H1 (cell line): ENCODE data around the gene NOD2. TPM values are rescaled to one million over a fixed set of nuclear protein-coding genes. Genes with fewer than 3 reads are reported as not detected.

Experiments
- CTCF ChIA-PET: fragments of 300-600 bp; sonication (Branson Sonifier 250); formaldehyde crosslinking; loops from one replicate; lab custom pipeline; 2021; ENCODE audit not compliant: partially characterized antibody; lab: Charles Lee
- POLR2A ChIA-PET: fragments of 300-600 bp; sonication (Branson Sonifier 250); formaldehyde crosslinking; loops from one replicate; lab custom pipeline; 2021; ENCODE audit warnings: inconsistent platforms; ENCODE audit not compliant: partially characterized antibody; lab: Charles Lee
- DNase-seq, 2 experiments: peaks; one replicate each; pipeline versions ENCODE4 v3.0.0 to v3.0.0-alpha.2; 2010 to 2022; ENCODE audit warnings: low spot score in 2 of 2, low read depth in 1 of 2, mixed read lengths in 1 of 2
- FAIRE-seq: peaks from 2 replicates; lab custom pipeline; 2011; peaks lifted over from hg19 to GRCh38; lab: Jason Lieb, UNC
- H2AFZ ChIP-seq: 2 replicates; pipeline ENCODE4 v1.8.1; 2012; ENCODE audit warnings: low read length, inconsistent platforms
- H2AK5ac ChIP-seq: 2 replicates; pipeline ENCODE4 v1.6.1; 2013; ENCODE audit warnings: low read depth, low read length
- H2BK120ac ChIP-seq: replicated peaks from 2 replicates; pipeline ENCODE3; 2013; ENCODE audit warnings: low read depth, low read length, inconsistent platforms
- H2BK12ac ChIP-seq: 2 replicates; pipeline ENCODE4 v1.6.1; 2013; ENCODE audit warnings: low read depth, low read length
- H2BK15ac ChIP-seq: 2 replicates; pipeline ENCODE4 v1.6.1; 2013; ENCODE audit warnings: low read length
- H2BK20ac ChIP-seq: 2 replicates; pipeline ENCODE4 v1.6.1; 2013; ENCODE audit warnings: low read length
- H2BK5ac ChIP-seq: 2 replicates; pipeline ENCODE4 v1.6.1; 2013; ENCODE audit warnings: low read depth, low read length
- H3K14ac ChIP-seq: 2 replicates; pipeline ENCODE4 v1.6.1; 2013; ENCODE audit warnings: inconsistent platforms; ENCODE audit not compliant: insufficient read length
- H3K18ac ChIP-seq: 2 replicates; pipeline ENCODE4 v1.6.1; 2013; ENCODE audit warnings: low read length; ENCODE audit errors: extremely low read depth
- H3K23ac ChIP-seq: 2 replicates; pipeline ENCODE4 v1.6.1; 2013; ENCODE audit warnings: inconsistent platforms; ENCODE audit not compliant: insufficient read length
- H3K23me2 ChIP-seq: 2 replicates; pipeline ENCODE4 v1.6.1; 2013; ENCODE audit warnings: low read depth, low read length
- H3K27ac ChIP-seq: 2 replicates; pipeline ENCODE4 v1.6.1; 2011; ENCODE audit warnings: low read depth, low read length, inconsistent platforms
- H3K27me3 ChIP-seq, 4 experiments: replicated peaks in 1 of 4; 1 replicate in 1 of 4; 2 replicates in 3 of 4; pipeline versions ENCODE4 v1.6.1 to v1.8.1; 2011 to 2013; ENCODE audit warnings: low read length in 3 of 4, mild to moderate bottlenecking in 3 of 4, inconsistent platforms in 2 of 4, mixed read lengths in 2 of 4, moderate library complexity in 1 of 4; ENCODE audit not compliant: control insufficient read depth in 3 of 4, insufficient read depth in 3 of 4; ENCODE audit errors: extremely low read depth in 1 of 4
- H3K36me3 ChIP-seq, 4 experiments: 2 replicates each; pipeline versions ENCODE4 v1.6.1 to v1.8.1; 2011 to 2013; ENCODE audit warnings: mild to moderate bottlenecking in 4 of 4, low read length in 3 of 4, moderate library complexity in 2 of 4, control low read depth in 1 of 4, inconsistent platforms in 1 of 4; ENCODE audit not compliant: insufficient read depth in 4 of 4, control insufficient read depth in 2 of 4
- H3K4ac ChIP-seq: replicated peaks from 2 replicates; pipeline ENCODE3; 2013; ENCODE audit warnings: low read length, low read depth, mixed read lengths, inconsistent platforms; ENCODE audit not compliant: insufficient read length
- H3K4me1 ChIP-seq, 4 experiments: replicated peaks in 1 of 4; 1 replicate in 1 of 4; 2 replicates in 3 of 4; pipeline versions ENCODE4 v1.6.1 to v1.8.1; 2011 to 2013; ENCODE audit warnings: low read length in 3 of 4, inconsistent platforms in 2 of 4, mixed read lengths in 1 of 4; ENCODE audit not compliant: insufficient read depth in 4 of 4, control insufficient read depth in 3 of 4
- H3K4me2 ChIP-seq, 2 experiments: 2 replicates each; pipeline versions ENCODE4 v1.6.1 to v1.8.1; 2011 to 2013; ENCODE audit warnings: low read depth in 2 of 2, low read length in 2 of 2, control low read depth in 1 of 2, inconsistent platforms in 1 of 2, mild to moderate bottlenecking in 1 of 2; ENCODE audit not compliant: insufficient read depth in 1 of 2
- H3K4me3 ChIP-seq, 4 experiments: fragments of 200-600, 300-600 bp in 1 of 4; sonication (generic), shearing (Covaris generic), sonication (Bioruptor Twin) in 1 of 4; 2 replicates each; pipeline versions ENCODE4 v1.5.1 to v1.8.1; 2011 to 2016; ENCODE audit warnings: low read length in 4 of 4, low read depth in 3 of 4, control low read depth in 2 of 4, inconsistent platforms in 2 of 4, mild to moderate bottlenecking in 2 of 4, mixed read lengths in 1 of 4, moderate library complexity in 1 of 4; ENCODE audit not compliant: insufficient read depth in 2 of 4; ENCODE audit errors: extremely low read depth in 1 of 4
- H3K56ac ChIP-seq: replicated peaks from 2 replicates; pipeline ENCODE3; 2013; ENCODE audit warnings: low read depth, mild to moderate bottlenecking, mixed read lengths, low read length, inconsistent platforms; ENCODE audit not compliant: insufficient read length
- H3K79me1 ChIP-seq: 2 replicates; pipeline ENCODE4 v1.6.1; 2013; ENCODE audit warnings: low read depth, low read length, control low read depth
- H3K79me2 ChIP-seq, 2 experiments: 2 replicates each; pipeline versions ENCODE4 v1.6.1 to v1.8.1; 2012 to 2013; ENCODE audit warnings: low read length in 2 of 2, mild to moderate bottlenecking in 2 of 2, inconsistent platforms in 1 of 2; ENCODE audit not compliant: insufficient read depth in 2 of 2, control insufficient read depth in 1 of 2
- H3K9ac ChIP-seq, 4 experiments: replicated peaks in 1 of 4; 1 replicate in 1 of 4; 2 replicates in 3 of 4; pipeline versions ENCODE4 v1.6.1 to v1.8.1; 2011 to 2013; ENCODE audit warnings: low read depth in 3 of 4, low read length in 3 of 4, control low read depth in 2 of 4, mild to moderate bottlenecking in 2 of 4, moderate library complexity in 2 of 4, inconsistent platforms in 1 of 4; ENCODE audit errors: extremely low read depth in 1 of 4
- H3K9me3 ChIP-seq, 2 experiments: 2 replicates each; pipeline versions ENCODE4 v1.6.1 to v1.8.1; 2012 to 2013; ENCODE audit warnings: mild to moderate bottlenecking in 2 of 2, moderate library complexity in 2 of 2, control low read depth in 1 of 2, inconsistent platforms in 1 of 2, low read depth in 1 of 2, low read length in 1 of 2, mixed read lengths in 1 of 2; ENCODE audit not compliant: insufficient read depth in 2 of 2
- H4K20me1 ChIP-seq, 2 experiments: replicated peaks in 1 of 2; 2 replicates each; pipeline versions ENCODE3 to v1.8.1; 2011 to 2013; ENCODE audit warnings: inconsistent platforms in 2 of 2, low read length in 2 of 2, mild to moderate bottlenecking in 1 of 2; ENCODE audit not compliant: insufficient read depth in 2 of 2, control insufficient read depth in 1 of 2
- H4K5ac ChIP-seq: 2 replicates; pipeline ENCODE4 v1.6.1; 2013; ENCODE audit warnings: low read length, low read depth, mixed read lengths, inconsistent platforms; ENCODE audit not compliant: insufficient read length
- H4K8ac ChIP-seq: 2 replicates; pipeline ENCODE4 v1.8.0; 2013; ENCODE audit warnings: mild to moderate bottlenecking, moderate library complexity, low read length, inconsistent platforms; ENCODE audit not compliant: insufficient read depth; ENCODE audit errors: extremely low read depth
- H4K91ac ChIP-seq: replicated peaks from 2 replicates; pipeline ENCODE3; 2013; ENCODE audit warnings: low read length, mixed read lengths, inconsistent platforms; ENCODE audit not compliant: insufficient read length
- CHD1 ChIP-seq: IDR thresholded peaks from 2 replicates; pipeline ENCODE4 v1.6.1; 2012; ENCODE audit warnings: low read depth, low read length, improper control_type of control experiment
- EZH2 ChIP-seq: fragments of 200-600 bp; sonication (generic); IDR thresholded peaks from 2 replicates; pipeline ENCODE4 v1.7.1; 2012; ENCODE audit warnings: low read depth, mild to moderate bottlenecking, moderate library complexity, low read length, inconsistent platforms; ENCODE audit not compliant: severe bottlenecking
- GABPA ChIP-seq: IDR thresholded peaks from 2 replicates; pipeline ENCODE4 v1.6.1; 2011; ENCODE audit warnings: mild to moderate bottlenecking, low read length, moderate library complexity, borderline replicate concordance; ENCODE audit not compliant: insufficient read depth
- GTF2F1 ChIP-seq: IDR thresholded peaks from 2 replicates; pipeline ENCODE4 v1.6.1; 2012; ENCODE audit warnings: low read depth, low read length, improper control_type of control experiment, borderline replicate concordance
- HDAC6 ChIP-seq: IDR thresholded peaks from one replicate; pipeline ENCODE4 v1.7.1; 2012; ENCODE audit warnings: low read depth, mild to moderate bottlenecking, inconsistent platforms, low read length, moderate library complexity
- KDM1A ChIP-seq: fragments of 200-600, 300-600 bp; sonication (generic); IDR thresholded peaks from 2 replicates; pipeline ENCODE4 v1.7.1; 2016; ENCODE audit warnings: mild to moderate bottlenecking, low read length, borderline replicate concordance
- POU5F1 ChIP-seq: IDR thresholded peaks from 2 replicates; pipeline ENCODE4 v1.6.1; 2011; ENCODE audit warnings: low read depth, mild to moderate bottlenecking, low read length, moderate library complexity
- SIX5 ChIP-seq: IDR thresholded peaks from 2 replicates; pipeline ENCODE4 v1.6.1; 2011; ENCODE audit warnings: mild to moderate bottlenecking, low read depth, low read length
- SP1 ChIP-seq: IDR thresholded peaks from 2 replicates; pipeline ENCODE4 v1.6.1; 2011; ENCODE audit warnings: low read depth, low read length
- SRF ChIP-seq: IDR thresholded peaks from 2 replicates; pipeline ENCODE4 v1.6.1; 2011; ENCODE audit warnings: mild to moderate bottlenecking, low read depth, low read length, moderate library complexity
- SUZ12 ChIP-seq: fragments of 200-600 bp; sonication (generic); IDR thresholded peaks from 2 replicates; pipeline ENCODE4 v1.6.1; 2012; ENCODE audit warnings: mild to moderate bottlenecking, inconsistent platforms, low read length, moderate library complexity, mixed read lengths
- USF2 ChIP-seq: IDR thresholded peaks from 2 replicates; pipeline ENCODE4 v1.6.1; 2011; ENCODE audit warnings: low read length, improper control_type of control experiment
- WGBS, 2 experiments: shearing (Covaris generic) in 1 of 2; methylation state at CpG; one replicate each; pipeline versions ENCODE4 v1.1.6 to v1.1.7; 2013 to 2015; ENCODE audit warnings: low lambda C conversion rate in 2 of 2, mixed read lengths in 2 of 2, inconsistent platforms in 1 of 2, low coverage in 1 of 2, missing lambda C conversion rate in 1 of 2; ENCODE audit not compliant: insufficient replicate concordance in 2 of 2, insufficient coverage in 1 of 2, insufficient read length in 1 of 2; ENCODE audit errors: extremely low coverage in 1 of 2, missing lambda C conversion rate in 1 of 2; 5-methylcytosine and 5-hydroxymethylcytosine counted together
- polyA plus RNA-seq, 7 experiments: library from polyadenylated mRNA; depleted of rRNA in 3 of 7; stranded (reverse) in 5 of 7; unstranded in 2 of 7; fragments of >200 nt in 5 of 7; fragments of 200-250 nt in 2 of 7; gene quantifications; 1 replicate in 5 of 7; 2 replicates in 1 of 7; 4 replicates in 1 of 7; pipeline versions ENCODE4 v1.2.1 to v1.2.3, GENCODE V29; 2011 to 2013; ENCODE audit warnings: missing spikeins in 2 of 7, mixed read lengths in 2 of 7
- total RNA-seq: library from RNA; stranded (reverse); fragmentation: NEBNext Ultra II Directional; extraction: Animal tissue kit (Norgen Biotek cat#: 25700); gene quantifications from 2 replicates; pipeline ENCODE4 v1.2.1, GENCODE V29; 2021

The NOD2 gene
- total and polyA plus RNA-seq, 2 of the 8 experiments (the other 6 are each of a cell fraction or from before 2014, with no cell fraction given): 0.37 to 0.42 TPM

GRCh38 chr16:50659806-50660205, 33.6 kb upstream of the NOD2 start:
- Histone ChIP-seq H4K91ac (no peak overlapping the region), H3K18ac (no peak overlapping the region), H3K23me2 (no peaks in the 10 kb centered on the region), H3K79me1 (no peaks in the 10 kb centered on the region), H3K9me3 (0 out of 4 replicates have a peak, but pooled peaks cover 0 to 5% of the 10 kb centered on the region in 2 experiments), H2AK5ac (no peak overlapping the region), H3K9ac (no peak overlapping the region), H3K23ac (no peak overlapping the region), H4K5ac (no peak overlapping the region), H2BK120ac (no peak overlapping the region), H2BK5ac (no peak overlapping the region), H3K4me2 (no peak overlapping the region), H2AFZ (no peak overlapping the region), H3K79me2 (no peaks in the 10 kb centered on the region), H3K27ac (no peak overlapping the region), H2BK15ac (no peak overlapping the region), H4K20me1 (no peaks in the 10 kb centered on the region), H3K36me3 (no peaks in the 10 kb centered on the region), H3K27me3 (0 out of 7 replicates have a peak, but pooled peaks cover 0 to 3% (median 0%) of the 10 kb centered on the region in 4 experiments), H3K4me1 (no peaks in the 10 kb centered on the region), H3K56ac (no peak overlapping the region), H4K8ac (no peak overlapping the region), H2BK20ac (no peak overlapping the region), H3K4me3 (no peak overlapping the region), H2BK12ac (no peak overlapping the region), H3K4ac (no peak overlapping the region), H3K14ac (no peak overlapping the region)
- no peak for TF ChIP-seq GTF2F1
- TF ChIP-seq USF2: no peak
- TF ChIP-seq POU5F1: no peak
- TF ChIP-seq SRF: no peak
- TF ChIP-seq SUZ12: no peak
- no peak for TF ChIP-seq CHD1
- TF ChIP-seq SIX5: no peak
- TF ChIP-seq GABPA: no peak
- TF ChIP-seq SP1: no peak
- no peak for TF ChIP-seq EZH2
- TF ChIP-seq KDM1A: no peak
- TF ChIP-seq HDAC6: no peak
- 83% methylated on average over 5 of the region's 5 CpGs; no CpG with 5 or more reads in 1 of the 2 experiments for WGBS, 2 experiments
- FAIRE-seq (no peak), DNase-seq (no peak)
- CTCF ChIA-PET: interaction anchor here (0.6 to 21.1 kb wide), 7 partner anchors 8 to 392 kb away, joined by 3 to 279 read pairs (median 3); no protein-coding TSS in a partner anchor
- POLR2A ChIA-PET: no interaction called here
